ENCODE measurements around the gene FARP2. TPM values are rescaled to one million over a fixed set of nuclear protein-coding genes. Genes with fewer than 3 reads are reported as not detected.

The FARP2 gene
- total and polyA plus RNA-seq, 2 experiments from 2014 or later = 16.0 to 22.6 TPM

- no peak for TF ChIP-seq ETS1 (IDR thresholded peaks at IDR 0.05)
Observed at GRCh38 chr2:241358470-241358869, 2.4 kb downstream of the FARP2 start (continued).

- ATAC-seq (no peak), DNase-seq (ENCODE audit: low spot score) (no peak)
- no peak overlapping the region for H3K4me3 ChIP-seq
- peaks cover 7% of the 10 kb centered on the region for H3K4me1 ChIP-seq (ENCODE audit: insufficient read depth)
- no peak overlapping the region; the same call in 1 of the 2 replicates for H3K27ac ChIP-seq (ENCODE audit: low read depth)
- H3K9me2 ChIP-seq (ENCODE audit: insufficient read depth) = no peaks in the 10 kb centered on the region
- no peaks in the 10 kb centered on the region for H3F3A ChIP-seq (replicated peaks; ENCODE audit: low read depth)
- H4K20me1 ChIP-seq (replicated peaks; ENCODE audit: insufficient read depth) = peaks cover 34% of the 10 kb centered on the region
- H3K27ac Mint-ChIP-seq = no peak overlapping the region
- no peaks in the 10 kb centered on the region for H3K36me3 ChIP-seq (ENCODE audit: insufficient read depth)
- no peaks in the 10 kb centered on the region for H3K9me3 Mint-ChIP-seq
- no peak for TF ChIP-seq ETS1 (IDR thresholded peaks at IDR 0.05)
- TF ChIP-seq STAT1 (IDR thresholded peaks at IDR 0.05; ENCODE audit: unreplicated experiment) = no peak
- TF ChIP-seq EZH2 (IDR thresholded peaks at IDR 0.05; ENCODE audit: low read depth, unreplicated experiment) = no peak
- TF ChIP-seq ZNF114 (CRISPR knock-in tag; IDR thresholded peaks at IDR 0.05) = no peak
- no peak for TF ChIP-seq NANOG (IDR thresholded peaks at IDR 0.05; ENCODE audit: borderline replicate concordance)
- no peak for TF ChIP-seq ZNF331 (CRISPR knock-in tag; IDR thresholded peaks at IDR 0.05; ENCODE audit: low read depth)
- no peak for TF ChIP-seq CREB1 (CRISPR knock-in tag; IDR thresholded peaks at IDR 0.05; ENCODE audit: low read depth)
- no peak for TF ChIP-seq JUNB (IDR thresholded peaks at IDR 0.05; ENCODE audit: unreplicated experiment)
- TF ChIP-seq, protein P1, sequence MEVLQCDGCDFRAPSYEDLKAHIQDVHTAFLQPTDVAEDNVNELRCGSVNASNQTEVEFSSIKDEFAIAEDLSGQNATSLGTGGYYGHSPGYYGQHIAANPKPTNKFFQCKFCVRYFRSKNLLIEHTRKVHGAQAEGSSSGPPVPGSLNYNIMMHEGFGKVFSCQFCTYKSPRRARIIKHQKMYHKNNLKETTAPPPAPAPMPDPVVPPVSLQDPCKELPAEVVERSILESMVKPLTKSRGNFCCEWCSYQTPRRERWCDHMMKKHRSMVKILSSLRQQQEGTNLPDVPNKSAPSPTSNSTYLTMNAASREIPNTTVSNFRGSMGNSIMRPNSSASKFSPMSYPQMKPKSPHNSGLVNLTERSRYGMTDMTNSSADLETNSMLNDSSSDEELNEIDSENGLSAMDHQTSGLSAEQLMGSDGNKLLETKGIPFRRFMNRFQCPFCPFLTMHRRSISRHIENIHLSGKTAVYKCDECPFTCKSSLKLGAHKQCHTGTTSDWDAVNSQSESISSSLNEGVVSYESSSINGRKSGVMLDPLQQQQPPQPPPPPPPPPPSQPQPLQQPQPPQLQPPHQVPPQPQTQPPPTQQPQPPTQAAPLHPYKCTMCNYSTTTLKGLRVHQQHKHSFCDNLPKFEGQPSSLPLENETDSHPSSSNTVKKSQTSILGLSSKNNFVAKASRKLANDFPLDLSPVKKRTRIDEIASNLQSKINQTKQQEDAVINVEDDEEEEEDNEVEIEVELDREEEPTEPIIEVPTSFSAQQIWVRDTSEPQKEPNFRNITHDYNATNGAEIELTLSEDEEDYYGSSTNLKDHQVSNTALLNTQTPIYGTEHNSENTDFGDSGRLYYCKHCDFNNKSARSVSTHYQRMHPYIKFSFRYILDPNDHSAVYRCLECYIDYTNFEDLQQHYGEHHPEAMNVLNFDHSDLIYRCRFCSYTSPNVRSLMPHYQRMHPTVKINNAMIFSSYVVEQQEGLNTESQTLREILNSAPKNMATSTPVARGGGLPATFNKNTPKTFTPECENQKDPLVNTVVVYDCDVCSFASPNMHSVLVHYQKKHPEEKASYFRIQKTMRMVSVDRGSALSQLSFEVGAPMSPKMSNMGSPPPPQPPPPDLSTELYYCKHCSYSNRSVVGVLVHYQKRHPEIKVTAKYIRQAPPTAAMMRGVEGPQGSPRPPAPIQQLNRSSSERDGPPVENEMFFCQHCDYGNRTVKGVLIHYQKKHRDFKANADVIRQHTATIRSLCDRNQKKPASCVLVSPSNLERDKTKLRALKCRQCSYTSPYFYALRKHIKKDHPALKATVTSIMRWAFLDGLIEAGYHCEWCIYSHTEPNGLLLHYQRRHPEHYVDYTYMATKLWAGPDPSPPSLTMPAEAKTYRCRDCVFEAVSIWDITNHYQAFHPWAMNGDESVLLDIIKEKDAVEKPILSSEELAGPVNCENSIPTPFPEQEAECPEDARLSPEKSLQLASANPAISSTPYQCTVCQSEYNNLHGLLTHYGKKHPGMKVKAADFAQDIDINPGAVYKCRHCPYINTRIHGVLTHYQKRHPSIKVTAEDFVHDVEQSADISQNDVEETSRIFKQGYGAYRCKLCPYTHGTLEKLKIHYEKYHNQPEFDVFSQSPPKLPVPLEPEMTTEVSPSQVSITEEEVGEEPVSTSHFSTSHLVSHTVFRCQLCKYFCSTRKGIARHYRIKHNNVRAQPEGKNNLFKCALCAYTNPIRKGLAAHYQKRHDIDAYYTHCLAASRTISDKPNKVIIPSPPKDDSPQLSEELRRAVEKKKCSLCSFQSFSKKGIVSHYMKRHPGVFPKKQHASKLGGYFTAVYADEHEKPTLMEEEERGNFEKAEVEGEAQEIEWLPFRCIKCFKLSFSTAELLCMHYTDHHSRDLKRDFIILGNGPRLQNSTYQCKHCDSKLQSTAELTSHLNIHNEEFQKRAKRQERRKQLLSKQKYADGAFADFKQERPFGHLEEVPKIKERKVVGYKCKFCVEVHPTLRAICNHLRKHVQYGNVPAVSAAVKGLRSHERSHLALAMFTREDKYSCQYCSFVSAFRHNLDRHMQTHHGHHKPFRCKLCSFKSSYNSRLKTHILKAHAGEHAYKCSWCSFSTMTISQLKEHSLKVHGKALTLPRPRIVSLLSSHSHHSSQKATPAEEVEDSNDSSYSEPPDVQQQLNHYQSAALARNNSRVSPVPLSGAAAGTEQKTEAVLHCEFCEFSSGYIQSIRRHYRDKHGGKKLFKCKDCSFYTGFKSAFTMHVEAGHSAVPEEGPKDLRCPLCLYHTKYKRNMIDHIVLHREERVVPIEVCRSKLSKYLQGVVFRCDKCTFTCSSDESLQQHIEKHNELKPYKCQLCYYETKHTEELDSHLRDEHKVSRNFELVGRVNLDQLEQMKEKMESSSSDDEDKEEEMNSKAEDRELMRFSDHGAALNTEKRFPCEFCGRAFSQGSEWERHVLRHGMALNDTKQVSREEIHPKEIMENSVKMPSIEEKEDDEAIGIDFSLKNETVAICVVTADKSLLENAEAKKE (CRISPR knock-in tag; IDR thresholded peaks at IDR 0.05) = no peak
- no peak for TF ChIP-seq EZH2phosphoT487 (IDR thresholded peaks at IDR 0.05; ENCODE audit: unreplicated experiment)
- TF ChIP-seq, protein P2, sequence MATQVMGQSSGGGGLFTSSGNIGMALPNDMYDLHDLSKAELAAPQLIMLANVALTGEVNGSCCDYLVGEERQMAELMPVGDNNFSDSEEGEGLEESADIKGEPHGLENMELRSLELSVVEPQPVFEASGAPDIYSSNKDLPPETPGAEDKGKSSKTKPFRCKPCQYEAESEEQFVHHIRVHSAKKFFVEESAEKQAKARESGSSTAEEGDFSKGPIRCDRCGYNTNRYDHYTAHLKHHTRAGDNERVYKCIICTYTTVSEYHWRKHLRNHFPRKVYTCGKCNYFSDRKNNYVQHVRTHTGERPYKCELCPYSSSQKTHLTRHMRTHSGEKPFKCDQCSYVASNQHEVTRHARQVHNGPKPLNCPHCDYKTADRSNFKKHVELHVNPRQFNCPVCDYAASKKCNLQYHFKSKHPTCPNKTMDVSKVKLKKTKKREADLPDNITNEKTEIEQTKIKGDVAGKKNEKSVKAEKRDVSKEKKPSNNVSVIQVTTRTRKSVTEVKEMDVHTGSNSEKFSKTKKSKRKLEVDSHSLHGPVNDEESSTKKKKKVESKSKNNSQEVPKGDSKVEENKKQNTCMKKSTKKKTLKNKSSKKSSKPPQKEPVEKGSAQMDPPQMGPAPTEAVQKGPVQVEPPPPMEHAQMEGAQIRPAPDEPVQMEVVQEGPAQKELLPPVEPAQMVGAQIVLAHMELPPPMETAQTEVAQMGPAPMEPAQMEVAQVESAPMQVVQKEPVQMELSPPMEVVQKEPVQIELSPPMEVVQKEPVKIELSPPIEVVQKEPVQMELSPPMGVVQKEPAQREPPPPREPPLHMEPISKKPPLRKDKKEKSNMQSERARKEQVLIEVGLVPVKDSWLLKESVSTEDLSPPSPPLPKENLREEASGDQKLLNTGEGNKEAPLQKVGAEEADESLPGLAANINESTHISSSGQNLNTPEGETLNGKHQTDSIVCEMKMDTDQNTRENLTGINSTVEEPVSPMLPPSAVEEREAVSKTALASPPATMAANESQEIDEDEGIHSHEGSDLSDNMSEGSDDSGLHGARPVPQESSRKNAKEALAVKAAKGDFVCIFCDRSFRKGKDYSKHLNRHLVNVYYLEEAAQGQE (IDR thresholded peaks at IDR 0.05; ENCODE audit: unreplicated experiment) = no peak
- no peak for TF ChIP-seq POLR2AphosphoS5 (IDR thresholded peaks at IDR 0.05; ENCODE audit: low read depth)
- no peak overlapping the region for H2AFZ ChIP-seq
- H3K79me2 ChIP-seq (replicated peaks; ENCODE audit: insufficient read depth) = peaks cover 71% of the 10 kb centered on the region
- peaks cover 2% of the 10 kb centered on the region; the same call in 2 of the 3 replicates for H3K36me3 Mint-ChIP-seq (ENCODE audit: low read depth)
- H3K4me3 Mint-ChIP-seq = no peak overlapping the region; the same call in 2 of the 3 replicates
- H3K27me3 Mint-ChIP-seq (ENCODE audit: insufficient read depth, low read depth, poor library complexity) = peaks cover 6% of the 10 kb centered on the region
- H3K4me1 Mint-ChIP-seq = peaks cover 26% of the 10 kb centered on the region
- no peak overlapping the region for H3K4me2 ChIP-seq
- H3K27me3 ChIP-seq (ENCODE audit: insufficient read depth) = no peaks in the 10 kb centered on the region
Observed at GRCh38 chr2:241359481-241360045, 3.5 kb downstream of the FARP2 start.

Measured in GM23338 (cell line).